ENCODE data around the gene STK38L.

The STK38L gene

GRCh38 chr12:27319848-27320247, 75.8 kb downstream of the STK38L start:
- no peak for DNase-seq (ENCODE audit: low read depth)

GRCh38 chr12:27324530-27324929, 80.4 kb downstream of the STK38L start:
- DNase-seq (ENCODE audit: low read depth) = no peak

GRCh38 chr12:27330846-27331245, 86.8 kb downstream of the STK38L start:
- no peak for DNase-seq (ENCODE audit: low read depth)

GRCh38 chr12:27331291-27331926, 87.3 kb downstream of the STK38L start:
- peak; percentile 83 for DNase-seq (ENCODE audit: low read depth)

- DNase-seq (ENCODE audit: low read depth) = no peak
These were observed 87.8 kb downstream of the STK38L start for GRCh38 chr12:27331927-27332324.

- no peak for DNase-seq (ENCODE audit: low read depth)
These were observed 88.3 kb downstream of the STK38L start for GRCh38 chr12:27332407-27332713.

- DNase-seq (ENCODE audit: low read depth) = no peak
These were observed 88.8 kb downstream of the STK38L start, which contains the start of gene BMAL2 for GRCh38 chr12:27332714-27333402. TSS of gene BMAL2 (plus strand) at chr12:27332836. CDS start at chr12:27333073, 237 bp downstream.

- no peak for DNase-seq (ENCODE audit: low read depth)
These were observed 89.4 kb downstream of the STK38L start for GRCh38 chr12:27333403-27334009.

GRCh38 chr12:27334042-27334720, 90.1 kb downstream of the STK38L start:
- DNase-seq (ENCODE audit: low read depth) = no peak

GRCh38 chr12:27334721-27335082, 90.6 kb downstream of the STK38L start:
- DNase-seq (ENCODE audit: low read depth) = no peak

- no peak for DNase-seq (ENCODE audit: low read depth)
These were observed 91.5 kb downstream of the STK38L start for GRCh38 chr12:27335364-27336281.

GRCh38 chr12:27336282-27336653, 92.2 kb downstream of the STK38L start:
- no peak for DNase-seq (ENCODE audit: low read depth)

GRCh38 chr12:27337376-27337775, 93.3 kb downstream of the STK38L start:
- DNase-seq (ENCODE audit: low read depth) = no peak

- no peak for DNase-seq (ENCODE audit: low read depth)
These were observed 94.4 kb downstream of the STK38L start for GRCh38 chr12:27338473-27338872.

GRCh38 chr12:27340971-27341370, 96.9 kb downstream of the STK38L start:
- DNase-seq (ENCODE audit: low read depth) = no peak

- DNase-seq (ENCODE audit: low read depth) = no peak
These were observed 98.5 kb downstream of the STK38L start for GRCh38 chr12:27342536-27342935.

- DNase-seq (ENCODE audit: low read depth) = peak; percentile 81
These were observed 99.3 kb downstream of the STK38L start for GRCh38 chr12:27343255-27344000.

GRCh38 chr12:27344246-27344645, 100.2 kb downstream of the STK38L start:
- DNase-seq (ENCODE audit: low read depth) = no peak

GRCh38 chr12:27344760-27345159, 100.7 kb downstream of the STK38L start:
- DNase-seq (ENCODE audit: low read depth) = no peak

- no peak for DNase-seq (ENCODE audit: low read depth)
These were observed 101.3 kb downstream of the STK38L start for GRCh38 chr12:27345376-27345775.

GRCh38 chr12:27347779-27348178, 103.7 kb downstream of the STK38L start:
- DNase-seq (ENCODE audit: low read depth) = no peak

Data from GM04503 (cell line).